T-helper 9 cell (primary cell): Measurements from ENCODE around the gene USP36.
A peak's percentile ranks its signal among the peaks of the same experiment; 100 is the strongest.
"Not testable (repeated sequence)": the region's sequence is repeated elsewhere in the genome, so short reads cannot be mapped to it uniquely, and the experiment has no call there.

Source experiments
- DNase-seq: peaks from one replicate; pipeline ENCODE4 v3.0.0-alpha.2; 2020
- total RNA-seq, 2 donors: gene quantifications; one replicate each; lab custom pipeline; 2026; lab: John Stamatoyannopoulos, UW

The USP36 gene
- 108 to 365 reads per million in 2 donors for total RNA-seq

DNA sequence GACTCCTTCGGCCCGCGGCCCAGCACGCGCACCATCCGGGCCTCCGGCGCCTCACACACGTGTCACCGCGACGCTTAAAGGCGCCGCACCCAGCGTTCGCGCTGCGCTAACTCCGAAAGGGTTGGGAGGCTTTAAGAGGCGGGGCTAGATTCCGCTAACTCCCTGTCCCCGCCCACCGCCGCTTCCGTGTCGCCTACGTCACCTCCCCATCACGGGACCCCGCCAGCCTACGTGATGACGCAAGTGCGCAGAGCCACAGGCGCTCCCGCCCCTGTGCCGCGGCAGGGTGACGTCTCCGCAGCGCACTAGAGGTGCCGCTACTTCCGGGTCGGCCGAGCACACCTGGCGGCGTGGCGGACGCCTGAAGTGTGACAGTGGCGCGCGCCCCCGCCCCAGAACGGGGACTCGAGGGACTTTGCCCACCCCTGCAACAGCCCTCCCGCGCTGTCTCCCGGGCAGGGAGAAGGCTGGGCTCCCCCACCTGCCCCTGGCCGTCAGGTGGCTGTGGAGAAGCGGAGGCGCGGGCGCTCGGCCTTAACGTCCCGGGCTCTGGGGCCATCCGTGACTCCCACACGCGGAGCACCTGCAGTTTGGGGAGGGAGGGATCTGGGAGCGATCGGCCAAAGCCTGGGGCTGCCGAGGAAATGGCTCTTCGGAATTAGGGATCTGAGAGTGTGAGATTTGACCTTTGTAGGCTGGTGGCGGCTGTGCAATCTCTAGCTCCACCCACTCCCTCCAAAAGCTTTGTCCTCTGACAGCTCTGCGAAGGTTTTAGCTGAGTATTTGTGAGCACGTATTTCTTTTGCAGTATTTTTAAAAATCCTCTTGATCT, at the start of gene USP36:
Gene USP36, minus strand, starts transcription at position 35 of the 832 bp plus-strand sequence. CDS start 4,451 bp downstream, outside the sequence.
- peak; percentile 100 for DNase-seq

DNA sequence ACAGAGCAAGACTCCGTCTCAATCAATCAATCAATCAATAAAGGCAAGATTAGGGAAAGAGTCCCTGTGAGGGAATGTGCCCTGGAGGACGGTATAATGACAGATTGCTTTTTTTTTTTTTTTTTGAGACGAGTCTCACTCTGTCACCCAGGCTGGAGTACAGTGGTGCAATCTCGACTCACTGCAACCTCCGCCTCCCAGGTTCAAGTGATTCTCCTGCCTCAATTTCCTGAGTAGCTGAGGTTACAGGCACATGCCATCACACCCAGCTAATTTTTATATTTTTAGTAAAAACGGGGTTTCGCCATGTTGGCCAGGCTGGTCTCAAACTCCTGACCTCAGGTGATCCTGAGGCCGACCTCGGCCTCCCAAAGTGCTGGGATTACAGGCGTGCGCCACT, 49.5 kb upstream of the USP36 start:
- not testable (repeated sequence) for DNase-seq

DNA sequence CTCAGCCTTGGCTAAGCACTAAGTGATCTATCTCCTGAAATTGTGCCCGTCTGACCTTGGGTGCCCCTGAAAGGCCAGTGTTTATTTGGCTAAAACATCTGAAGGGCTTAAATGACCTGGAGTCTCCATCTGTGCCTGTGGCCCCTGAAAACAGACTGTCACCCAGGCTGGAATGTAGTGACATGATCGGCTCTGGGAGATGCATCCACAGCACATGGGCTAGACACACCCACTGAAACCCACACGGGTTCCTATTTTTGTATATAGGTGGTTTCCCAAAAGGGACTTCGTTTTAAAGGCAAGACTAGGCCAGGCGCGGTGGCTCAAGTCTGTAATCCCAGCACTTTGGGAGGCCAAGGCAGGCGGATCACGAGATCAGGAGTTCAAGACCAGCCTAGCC, 48.9 kb upstream of the USP36 start:
- DNase-seq = no peak

DNA sequence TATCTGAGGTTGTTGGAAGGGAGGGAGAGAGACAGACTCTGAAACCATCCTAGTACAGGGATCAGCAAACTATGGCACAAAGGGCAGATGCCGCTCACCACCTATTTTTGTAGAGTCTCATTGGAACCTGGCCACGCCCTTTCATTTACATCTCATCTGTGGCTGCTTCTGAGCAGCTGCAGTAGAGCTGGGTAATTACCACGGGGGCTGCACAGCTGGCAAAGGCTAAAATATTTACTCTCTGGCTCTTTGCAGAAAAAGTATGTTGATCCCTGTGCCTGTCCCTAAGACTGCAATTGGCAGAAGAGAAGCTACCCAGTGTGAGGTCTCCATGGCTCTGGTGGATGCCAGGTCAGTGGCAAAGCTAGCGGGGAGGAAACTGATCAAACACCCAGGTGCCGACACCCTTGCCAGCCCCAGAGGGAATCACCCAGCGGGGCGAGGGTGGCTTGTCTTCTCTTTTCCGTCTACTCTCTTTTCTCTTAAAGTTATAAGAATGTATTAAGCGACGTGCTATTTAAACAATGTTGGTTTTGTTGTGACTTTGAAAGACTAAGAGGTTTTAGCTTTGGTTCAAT, 48.4 kb upstream of the USP36 start:
- DNase-seq = no peak

DNA sequence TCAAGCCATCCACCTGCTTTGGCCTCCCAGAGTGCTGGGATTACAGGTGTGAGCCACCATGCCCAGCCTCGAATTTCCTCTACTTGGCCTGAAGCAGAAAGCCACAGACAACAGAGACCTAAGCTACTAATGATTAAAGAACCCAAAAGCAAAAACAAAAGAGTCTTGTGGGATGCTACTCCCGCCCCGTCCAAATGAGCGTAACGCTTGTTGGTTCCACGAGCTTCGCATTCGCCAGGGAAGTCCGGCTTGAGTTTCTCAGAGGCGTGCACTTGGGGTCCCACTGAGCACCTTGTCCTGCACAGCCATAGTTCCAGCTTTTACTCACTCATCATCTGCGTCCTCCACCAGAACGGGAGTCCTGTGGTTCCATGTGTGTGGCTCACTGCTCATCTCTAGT, 46.3 kb upstream of the USP36 start:
- DNase-seq = no peak

DNA sequence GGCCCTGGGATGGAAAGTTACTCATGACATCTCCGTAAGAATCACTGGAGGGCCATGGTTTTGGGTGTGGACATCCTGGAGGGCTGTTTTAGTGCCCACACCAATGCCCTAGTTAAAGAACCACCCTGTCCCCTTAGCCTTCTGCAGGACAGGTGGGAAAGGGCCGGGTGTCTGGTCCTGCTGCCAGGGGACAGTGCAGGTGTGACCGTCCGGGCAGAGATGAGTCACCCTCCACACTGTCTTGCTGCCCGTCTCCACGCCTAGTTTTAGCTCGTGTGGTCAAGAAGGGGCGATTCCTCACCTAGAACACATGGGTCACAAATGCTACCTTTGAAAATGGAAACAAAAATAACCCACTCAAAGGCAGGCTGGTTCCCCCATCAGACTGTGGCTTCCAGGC, 45.3 kb upstream of the USP36 start:
- no peak for DNase-seq

DNA sequence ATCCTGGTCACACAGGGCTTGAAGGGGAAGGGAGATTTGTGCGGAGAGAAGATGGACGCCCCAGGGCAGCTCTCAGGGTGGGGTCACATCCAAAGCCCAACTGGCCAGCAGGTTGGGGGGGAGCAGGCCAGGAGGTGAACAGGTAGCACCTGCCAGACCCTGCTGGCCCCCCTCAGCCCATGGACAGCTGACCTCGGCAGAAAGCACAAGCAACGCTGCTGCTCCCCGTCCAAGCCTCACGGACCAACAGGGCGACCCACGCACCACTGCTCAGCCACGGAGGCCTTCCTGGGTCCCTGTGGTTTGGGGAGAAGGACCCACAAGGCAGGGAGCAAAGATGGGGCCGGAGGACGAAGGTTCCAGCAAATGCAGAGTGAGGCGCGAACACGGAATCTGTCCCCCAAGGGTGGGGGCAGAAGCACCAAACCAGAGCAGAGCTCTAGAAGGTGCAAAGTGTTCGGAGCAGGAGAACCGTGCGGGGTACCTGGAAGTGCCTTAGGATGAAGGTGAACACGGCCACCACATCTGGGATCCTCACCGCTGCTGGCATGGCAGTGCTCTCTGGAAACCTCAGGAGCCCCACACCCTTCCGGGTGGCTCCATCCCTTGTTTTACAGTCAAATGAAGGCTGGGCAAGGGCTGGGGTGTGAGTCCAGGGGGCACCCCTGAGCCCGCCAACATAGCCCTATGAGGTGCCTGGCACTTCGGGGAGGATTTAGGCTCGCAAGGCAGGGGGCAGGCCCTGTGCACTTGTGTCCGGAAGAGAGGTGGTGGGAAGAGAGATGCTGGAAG, 44.5 kb upstream of the USP36 start:
- DNase-seq = no peak

DNA sequence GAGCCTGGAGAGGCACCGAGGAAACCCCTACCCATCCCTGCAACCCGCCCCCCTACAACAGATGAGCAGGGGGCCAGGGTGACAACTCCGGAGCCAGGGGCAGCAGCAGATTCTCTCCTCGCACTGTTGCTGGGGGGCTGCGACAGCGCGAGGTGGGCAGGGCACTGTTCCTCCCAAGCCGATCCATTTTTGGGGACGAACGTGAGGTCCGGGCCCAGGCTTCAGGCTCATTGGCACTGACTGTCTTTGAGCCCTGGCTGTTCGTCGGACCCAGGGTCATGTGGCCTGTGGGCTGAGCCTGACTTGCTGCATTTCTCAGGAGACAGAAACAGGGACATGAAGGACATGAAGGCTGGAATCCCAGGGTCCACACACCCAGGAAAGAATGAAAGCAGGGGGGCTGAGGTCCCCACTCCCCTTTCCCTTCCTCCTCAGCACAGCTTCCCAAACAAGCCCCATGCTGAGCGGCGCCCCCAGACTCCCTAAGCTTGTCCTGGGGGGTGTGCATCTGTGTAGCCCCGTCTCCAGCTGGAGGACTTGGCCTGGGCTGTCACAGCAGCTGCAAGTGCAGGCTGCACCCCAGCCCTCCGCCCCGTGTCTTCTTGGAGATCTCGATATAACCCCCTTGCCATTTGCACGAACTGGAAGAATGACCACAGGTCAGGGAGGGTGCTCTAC, 43.7 kb upstream of the USP36 start:
- DNase-seq = no peak

DNA sequence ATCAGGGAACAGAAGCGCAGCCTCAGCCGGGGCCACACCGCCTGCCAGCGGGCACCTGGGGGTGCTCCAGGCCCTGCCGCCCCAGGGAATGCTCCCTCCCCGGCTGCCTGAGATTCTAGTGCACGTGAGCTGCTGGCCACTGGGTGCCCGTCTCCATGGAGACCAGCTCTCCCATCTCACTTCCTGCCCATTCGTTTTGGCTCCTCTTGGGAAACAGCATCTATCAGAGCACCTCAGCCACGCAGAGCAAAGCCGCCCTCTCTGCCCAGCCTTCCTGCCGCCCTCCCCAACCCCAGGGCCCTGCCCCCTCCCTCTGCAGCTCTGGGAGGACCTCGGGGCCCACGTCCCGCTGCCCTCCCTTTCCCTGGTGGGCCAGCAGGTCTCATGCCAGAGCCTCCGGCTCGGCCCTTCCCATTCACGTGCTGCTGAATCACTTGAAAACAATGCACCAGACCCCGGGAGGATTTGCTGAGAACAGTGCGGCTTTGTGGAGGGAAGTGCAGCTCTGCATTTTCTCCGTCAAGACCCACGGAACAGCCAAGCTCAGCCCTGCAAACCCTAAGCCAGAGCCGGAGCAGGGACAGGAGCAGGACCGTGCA, 43.0 kb upstream of the USP36 start:
- no peak for DNase-seq

DNA sequence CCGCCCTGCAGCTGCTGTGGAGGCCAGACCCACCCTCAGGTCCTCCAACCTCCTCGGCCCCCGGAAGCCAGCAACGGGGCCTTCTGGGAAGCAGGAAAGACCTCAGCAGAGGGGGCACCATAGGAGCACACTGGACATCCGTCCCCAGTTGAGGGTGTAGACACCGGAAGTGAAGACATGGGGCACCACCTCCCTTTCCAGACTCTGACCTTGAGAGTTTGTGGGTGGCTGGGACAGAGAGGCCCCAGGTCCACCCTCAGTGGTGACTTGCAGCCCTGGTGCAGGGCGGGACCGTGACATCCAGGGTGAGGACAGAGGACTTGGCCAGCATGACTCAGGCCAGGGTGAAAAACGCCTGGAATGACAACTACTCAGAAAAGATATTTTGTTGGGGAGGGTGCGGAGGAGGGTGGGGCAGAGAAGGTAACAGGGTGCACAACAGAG, 42.5 kb upstream of the USP36 start:
- no peak for DNase-seq

DNA sequence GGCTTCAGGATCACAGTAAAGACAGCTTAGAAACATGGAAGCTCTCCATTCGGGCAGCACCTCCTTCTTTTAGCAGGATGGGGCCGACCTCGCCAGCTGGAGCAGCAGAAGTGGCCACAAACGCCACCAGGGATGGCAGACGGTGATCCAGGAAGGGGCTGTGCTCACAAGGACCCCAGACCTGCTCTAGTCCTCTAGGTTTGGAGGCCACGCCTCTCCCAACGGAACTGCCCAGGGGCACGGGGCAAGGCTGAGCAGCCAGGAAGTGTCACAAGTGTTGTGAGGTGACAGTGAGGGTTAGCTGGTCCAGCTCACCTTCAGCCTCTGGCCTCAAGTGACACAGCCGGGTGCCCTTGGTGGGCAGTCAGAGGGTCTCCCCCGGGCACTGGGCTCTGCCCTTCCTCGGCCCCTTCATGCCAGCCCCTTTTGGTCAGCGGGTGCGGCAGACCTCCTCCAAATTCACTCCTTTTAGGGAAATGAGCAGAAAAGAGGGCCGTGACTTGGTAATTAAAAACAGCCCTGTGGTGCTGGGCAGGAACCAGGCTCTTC, 42.0 kb upstream of the USP36 start:
- no peak for DNase-seq

DNA sequence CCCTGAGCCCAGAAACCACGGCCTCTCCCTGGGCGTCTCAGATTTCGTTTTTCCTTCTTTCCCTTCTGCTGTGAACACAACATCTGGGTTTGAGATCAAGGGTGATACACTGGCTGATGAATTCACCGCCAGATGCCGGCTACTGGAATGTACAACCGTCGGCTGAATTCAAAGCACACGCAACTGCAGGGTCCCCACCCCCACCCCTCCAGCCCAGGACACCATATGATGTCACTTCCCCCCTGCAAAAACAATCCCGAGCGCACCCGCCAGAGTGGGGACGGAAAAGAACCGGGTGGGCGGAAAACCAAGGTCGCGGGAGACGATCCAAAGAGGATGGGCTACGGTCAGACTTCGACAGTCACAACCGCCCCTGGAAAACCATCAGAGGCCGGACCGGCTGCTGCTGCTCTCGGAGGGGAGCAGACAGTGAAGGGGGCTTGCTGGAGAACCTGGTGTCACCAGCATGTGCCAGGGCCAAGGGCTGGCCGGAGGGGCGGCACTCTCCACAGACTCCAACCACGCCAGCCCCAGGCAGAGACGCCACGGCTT, 39.1 kb upstream of the USP36 start:
- DNase-seq = no peak

DNA sequence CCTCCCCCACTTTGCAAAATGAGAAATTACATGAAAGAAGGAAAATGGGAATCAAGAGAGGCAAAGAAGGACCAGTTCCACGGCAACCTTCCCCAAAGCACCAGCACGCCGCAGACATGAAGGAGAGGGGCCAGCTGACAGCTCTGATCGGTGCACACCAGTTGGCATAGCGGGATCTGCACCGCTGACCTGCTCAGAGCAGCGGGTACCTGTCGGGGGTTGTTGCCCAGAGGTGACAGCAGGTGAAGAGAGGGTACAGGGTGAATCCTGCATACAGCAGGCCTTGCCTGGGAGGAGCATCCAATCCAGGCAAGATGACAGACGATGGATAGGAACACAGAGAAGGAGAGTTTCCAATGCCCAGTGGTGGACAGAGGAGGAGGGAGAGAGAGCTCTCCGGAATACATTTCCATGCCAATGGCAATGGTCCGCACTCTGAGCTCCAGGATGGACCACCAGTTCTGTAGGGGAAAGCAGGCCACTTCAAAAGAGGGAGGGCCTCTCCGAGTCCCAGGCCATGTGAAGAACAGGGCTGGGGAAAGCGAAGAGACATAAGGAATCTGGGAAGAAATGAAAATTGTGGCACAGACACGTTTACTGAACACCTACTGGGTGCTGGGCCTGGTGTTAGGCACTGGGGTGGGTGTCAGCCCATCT, 38.4 kb upstream of the USP36 start:
- DNase-seq = no peak

DNA sequence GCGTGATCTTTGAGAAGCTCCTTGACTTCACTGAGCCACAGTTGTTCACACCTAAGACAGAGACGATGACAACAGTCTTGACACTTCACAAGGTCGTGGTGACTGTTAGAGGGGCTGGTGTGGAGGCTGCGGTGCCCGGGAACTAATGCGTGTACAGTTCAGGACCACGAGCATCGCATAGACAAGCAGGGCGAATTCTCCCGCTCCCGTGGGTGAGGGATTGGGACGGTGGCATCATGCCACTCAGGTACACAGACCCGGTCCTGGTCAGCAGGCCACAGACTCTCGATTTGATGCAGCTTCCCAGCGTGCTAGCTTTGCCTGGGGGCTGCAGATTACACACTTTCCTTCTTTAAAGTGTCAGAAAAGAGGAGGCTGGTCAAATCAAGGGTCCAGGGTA, 37.6 kb upstream of the USP36 start:
- no peak for DNase-seq

DNA sequence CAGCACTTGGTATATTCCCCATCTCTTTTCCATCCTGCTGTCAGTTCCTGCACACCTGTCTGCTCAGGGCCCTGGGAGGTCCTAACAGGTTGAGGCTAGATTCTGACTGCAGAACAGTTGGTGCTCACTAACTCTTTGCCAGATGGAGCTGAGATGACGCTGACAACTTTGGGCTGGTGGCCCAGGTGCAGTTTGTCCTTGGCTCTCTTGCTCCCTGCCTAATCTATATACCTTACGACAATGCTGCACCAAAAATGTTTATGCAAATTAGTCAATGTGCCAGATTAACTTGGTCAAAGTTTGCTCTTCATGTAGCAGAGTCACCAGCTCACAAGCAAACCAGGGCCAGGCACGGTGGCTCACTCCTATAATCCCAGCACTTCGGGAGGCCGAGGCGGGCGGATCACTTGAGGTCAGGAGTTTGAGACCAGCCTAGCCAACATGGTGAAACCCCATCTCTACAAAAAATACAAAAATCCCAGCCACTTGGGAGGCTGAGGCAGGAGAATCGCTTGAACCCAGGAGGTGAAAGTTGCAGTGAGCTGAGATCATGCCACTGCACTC, 36.4 kb upstream of the USP36 start:
- not testable (repeated sequence) for DNase-seq

DNA sequence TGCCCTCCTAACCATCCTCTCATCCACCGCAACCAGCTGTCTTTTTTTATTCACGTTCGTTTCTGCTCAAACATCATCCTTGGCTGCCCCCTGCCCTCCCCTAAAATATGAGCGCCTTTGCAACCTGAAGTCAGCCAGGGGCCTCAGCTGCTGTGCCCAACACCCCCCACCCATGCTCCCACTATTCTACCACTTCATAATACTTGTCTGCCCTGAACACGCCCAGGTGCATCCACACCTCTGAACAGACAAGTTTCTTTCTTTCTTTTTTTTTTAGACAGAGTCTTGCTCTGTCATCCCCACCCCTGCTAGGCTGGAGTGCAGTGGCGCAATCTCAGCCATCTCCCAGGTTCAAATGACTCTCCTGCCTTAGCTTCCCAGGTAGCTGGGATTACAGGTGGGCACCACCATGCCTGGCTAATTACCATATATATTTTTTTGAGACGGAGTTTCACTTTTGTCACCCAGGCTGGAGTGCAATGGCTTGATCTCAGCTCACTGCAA, 35.5 kb upstream of the USP36 start:
- DNase-seq = no peak

DNA sequence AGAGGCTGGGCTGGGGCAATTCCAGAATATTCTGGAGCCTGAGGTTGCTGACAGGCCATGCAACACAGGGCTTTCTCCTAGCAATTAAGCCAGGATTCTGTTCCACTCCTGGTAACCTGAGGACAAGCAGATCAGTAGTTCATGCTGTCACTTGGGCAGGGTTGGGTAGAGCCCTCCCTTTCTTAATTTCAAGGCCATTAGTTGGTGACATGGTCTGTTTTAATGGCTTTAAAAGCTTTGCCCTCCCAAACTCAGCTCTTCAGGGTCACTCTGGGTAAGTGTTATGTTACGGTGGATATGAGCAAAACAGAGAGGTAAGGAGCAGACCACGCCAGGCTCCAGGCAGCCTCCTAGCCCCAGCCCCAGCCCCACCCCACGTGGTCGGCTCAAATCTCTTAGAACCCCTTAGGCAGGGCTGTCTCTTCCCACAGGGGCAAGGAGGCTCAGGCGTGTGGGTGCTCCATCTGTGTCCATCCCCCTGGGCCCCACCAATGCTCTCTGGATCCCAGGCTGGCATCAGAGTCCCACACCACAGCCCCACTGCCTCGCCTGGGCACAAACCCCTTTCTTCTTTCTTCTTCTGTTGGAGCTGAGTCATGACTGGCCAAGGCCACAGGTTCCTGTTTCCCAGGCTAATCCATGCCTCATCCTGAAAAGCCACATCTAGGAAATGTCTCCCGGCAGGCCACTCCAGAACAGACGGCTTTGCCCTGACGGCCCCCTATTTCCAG, 34.9 kb upstream of the USP36 start:
- no peak for DNase-seq

DNA sequence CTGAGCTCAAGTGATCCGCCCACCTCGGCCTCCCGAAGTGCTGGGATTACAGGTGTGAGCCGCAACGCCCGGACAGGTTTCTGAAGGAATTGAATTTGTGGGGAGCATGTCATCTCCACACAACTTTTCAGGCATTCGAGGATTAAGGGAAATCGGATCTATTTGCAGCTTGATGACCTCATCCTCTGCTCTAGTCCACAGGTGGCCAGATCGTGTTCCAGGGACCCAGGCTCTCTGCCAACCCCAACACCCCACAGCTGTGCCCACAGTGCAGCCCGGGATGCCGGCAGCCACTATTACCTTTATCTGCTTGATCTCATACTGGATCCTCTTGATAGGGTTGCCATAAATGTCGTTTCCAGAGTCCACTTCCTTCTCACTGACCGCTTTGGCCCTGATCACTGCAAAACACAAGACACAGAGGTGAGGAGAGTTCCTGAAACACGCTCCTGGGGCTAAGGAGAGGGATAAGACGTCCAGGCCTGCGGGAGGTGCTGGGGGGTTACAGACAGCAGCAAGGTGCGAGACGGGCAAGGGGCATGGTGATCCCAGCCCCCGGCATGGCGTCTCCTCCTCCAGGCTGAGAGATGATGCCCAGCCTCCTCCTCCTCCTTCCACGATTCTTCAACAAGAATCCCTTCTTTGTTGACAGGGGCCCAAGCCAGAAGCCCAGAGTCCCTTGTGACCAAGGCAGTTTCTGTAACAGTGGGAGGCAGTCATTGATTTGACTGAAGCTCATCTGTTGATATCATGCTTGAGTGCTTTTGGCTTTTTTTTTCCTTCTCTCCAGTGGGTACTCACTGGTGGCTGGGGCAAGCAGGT, 33.1 kb upstream of the USP36 start:
- no peak for DNase-seq

DNA sequence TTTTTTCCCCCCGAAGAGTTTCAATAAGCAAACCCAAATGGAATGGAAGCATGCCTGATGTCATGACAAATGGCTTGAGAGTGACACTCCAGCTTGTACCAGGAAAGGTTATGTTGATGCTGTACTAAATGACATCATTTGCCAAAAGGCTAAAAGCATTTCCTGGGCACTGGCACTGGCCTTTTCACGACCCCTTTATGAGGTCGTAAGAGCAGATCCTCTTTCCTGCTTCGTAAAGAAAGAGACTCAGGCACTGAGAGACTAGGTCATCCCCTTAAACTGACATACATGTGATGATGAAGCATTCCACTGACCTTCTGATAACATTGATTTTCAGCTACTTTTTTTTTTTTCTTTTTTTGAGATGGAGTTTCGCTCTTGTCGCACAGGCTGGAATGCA, 31.9 kb upstream of the USP36 start:
- DNase-seq = no peak
